NCI-H128 (cell line): ENCODE measurements around the gene HSFX4.
"Not testable (repeated sequence)": the region's sequence is repeated elsewhere in the genome, so short reads cannot be mapped to it uniquely, and the experiment has no call there.

ENCODE experiments used
- DNase-seq: peaks from one replicate; lab custom pipeline; 2025; ENCODE audit not compliant: unreplicated experiment; lab: John Stamatoyannopoulos, UW

The HSFX4 gene

DNA sequence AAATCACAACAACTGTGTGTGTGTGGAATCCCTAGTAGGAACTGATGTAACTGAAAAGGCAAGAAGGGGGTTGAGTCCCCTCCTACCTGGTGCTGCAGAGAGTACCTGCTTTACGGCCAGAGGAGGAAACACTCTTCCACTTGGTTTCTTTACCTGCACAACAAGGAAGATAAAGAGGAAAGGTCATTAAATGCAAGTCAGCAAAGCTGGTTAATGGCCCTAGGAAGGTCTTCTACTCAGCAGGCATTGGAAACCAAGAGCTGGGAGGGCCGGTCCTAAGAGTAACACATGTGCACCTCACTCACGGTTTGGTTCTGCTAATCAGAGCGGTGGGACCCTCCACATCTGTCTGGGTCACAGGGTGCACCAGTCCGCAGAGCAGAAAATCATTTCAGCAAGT, 8.0 kb downstream of the HSFX4 start:
- not testable (repeated sequence) for DNase-seq

DNA sequence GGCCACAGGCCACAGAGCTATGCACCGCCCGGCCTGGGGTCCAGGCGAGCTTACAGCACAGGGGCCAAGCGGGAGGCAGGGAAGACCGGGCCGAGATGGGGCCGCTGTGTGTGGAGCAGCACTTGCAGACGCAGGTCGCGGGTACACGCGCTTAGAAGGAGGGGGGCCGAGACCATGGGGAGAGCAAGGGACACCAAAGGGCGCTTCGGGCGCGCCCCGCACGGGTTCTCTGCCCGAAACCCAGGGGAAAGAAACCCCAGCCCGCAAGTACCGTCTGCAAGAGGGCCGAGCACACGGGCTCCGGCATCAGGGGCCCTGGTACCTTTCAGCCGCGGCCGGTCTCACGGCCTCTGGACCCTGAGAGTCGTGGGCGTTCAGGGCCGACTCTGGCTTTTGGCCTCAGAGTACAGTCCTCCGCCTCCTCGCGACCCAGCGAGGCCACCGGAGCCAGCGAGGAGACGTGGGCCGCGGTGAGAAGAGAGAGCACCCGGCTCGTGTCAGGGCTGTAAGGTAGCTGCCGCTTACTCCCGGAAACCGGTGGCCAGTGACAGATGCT, 8.6 kb downstream of the HSFX4 start:
- DNase-seq, result no peak

DNA sequence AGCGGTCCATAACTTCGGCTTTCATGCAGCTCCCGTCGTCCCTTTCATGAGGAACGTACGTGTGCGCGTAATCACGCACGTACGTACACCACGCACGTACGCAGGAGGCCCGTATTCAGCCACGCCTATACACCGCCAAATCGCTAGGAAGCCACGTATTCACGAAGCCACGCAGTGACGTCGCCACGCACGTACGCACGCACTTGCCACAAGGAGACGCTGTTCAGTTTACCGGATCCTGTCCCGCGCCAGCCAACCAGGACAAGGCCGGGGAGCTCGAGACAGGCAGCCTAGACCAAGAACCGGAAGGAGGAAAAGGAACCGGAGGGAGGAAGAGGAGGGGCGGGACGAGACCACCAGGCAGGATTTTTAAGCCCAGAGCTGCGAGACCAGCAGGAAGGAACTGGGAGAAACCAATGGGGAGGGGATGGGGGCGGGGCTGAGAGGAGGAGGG, 9.1 kb downstream of the HSFX4 start, which contains the start of gene EOLA2:
Gene EOLA2, minus strand, starts transcription at position 65 of the 454 bp plus-strand sequence. CDS start 4,617 bp downstream, outside the sequence.
- DNase-seq, result peak; percentile 90

DNA sequence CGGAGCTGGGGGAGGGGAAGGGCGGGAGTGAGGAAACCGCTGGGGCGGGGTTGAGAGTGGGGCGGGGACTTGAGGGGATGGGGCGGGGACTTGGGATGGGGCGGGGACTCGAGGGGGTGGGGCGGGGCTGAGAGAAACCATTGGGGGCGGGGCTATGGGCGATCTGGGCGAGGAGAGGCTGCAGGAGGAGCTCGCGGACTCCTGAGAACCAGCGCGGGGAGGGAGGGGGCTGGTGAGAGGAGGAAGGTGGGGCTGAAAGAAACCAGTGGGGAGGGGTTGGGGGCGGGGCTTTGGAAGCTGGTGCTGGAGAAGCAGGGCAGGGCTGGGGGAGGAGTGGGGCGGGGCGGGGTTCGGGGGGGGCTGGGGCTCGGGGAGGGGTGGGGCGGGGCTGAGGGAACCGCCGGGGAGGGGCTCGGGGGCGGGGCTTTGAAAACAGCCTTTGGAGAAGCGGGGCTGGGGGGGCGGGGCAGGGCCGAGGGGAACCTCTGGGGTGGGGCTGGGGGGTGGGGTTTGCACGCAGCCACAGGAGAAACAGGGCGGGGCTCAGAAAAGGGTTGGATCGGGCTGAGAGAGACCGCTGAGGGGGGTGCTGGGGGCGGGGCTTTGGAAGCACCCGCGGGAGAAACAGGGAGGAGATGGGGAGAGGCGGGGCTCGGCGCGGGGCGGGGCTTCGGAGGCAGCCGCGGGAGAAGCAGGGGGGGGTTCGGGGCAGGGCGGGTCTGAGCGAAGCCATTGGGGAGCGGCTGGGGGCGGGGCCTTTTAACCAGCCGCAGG, 9.7 kb downstream of the HSFX4 start:
- DNase-seq, result peak; percentile 43

DNA sequence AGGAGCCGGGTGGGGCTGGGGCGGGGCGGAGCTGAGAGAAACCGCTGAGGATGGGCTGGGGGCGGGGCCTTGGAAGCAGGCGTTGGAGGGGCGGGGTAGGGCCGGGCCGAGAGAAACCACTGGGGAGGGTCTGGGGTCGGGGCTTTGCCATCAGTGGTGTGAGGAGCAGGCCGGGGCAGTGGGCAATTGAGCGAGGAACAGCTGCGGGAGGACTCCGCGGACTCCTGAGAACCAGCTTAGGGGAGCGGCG, 10.2 kb downstream of the HSFX4 start:
- DNase-seq, result no peak

DNA sequence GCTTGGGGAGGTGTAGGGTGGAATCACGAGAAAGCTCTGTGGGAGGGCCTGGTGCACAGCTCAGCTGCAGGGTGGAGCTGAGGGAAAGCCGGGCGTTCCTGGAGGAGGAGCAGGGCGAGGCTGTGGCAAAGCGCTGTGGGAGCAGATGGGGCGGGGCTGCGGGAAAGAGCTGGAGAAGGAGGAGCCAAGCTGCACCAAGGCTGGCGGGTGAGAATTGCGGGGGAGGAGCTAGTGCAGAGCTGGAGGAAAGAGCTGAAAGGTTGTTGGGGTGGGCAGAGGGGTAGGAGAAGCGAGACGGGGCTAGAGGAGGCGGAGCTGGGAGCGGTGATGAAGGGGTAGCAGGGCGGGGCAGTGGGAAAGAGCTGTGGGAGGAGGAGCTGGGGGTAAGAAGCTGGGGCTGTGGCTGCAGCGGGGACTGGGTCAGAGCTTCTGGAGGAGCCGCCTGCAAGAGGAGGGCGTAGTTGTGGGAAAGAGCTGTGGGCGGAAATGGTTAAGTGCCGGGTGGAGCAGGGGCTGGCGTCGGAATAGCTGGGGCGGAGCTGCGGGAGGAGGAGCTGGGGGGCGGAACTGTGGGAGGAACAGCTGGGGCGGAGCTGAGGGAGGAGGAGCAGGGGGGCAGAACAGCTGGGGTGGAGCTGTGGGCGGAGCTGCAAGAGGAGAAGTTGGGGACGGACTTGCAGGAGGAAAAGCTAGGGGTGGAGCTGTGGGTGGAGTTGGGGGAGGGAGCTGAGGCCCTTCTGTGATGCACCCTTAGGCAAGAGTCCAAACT, 10.7 kb downstream of the HSFX4 start:
- peak; percentile 75 for DNase-seq

DNA sequence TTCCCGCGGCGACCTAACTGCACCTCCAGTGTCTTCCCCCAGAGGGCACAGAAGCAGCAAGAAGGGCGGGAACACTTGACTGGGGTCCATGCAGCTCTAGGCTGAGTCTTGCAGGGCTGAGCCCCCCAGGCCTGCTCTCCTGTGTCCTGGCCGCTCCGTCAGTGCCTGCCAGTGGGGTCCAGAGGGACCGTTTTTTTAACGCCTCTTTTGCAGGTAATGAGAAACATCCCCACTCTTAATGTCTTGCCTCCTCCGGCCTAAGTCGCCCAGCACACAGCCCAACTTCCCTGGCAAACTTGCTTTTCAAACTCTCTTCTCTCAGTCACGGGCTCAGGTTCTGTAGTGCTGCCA, 11.3 kb downstream of the HSFX4 start:
- DNase-seq, result not testable (repeated sequence)

DNA sequence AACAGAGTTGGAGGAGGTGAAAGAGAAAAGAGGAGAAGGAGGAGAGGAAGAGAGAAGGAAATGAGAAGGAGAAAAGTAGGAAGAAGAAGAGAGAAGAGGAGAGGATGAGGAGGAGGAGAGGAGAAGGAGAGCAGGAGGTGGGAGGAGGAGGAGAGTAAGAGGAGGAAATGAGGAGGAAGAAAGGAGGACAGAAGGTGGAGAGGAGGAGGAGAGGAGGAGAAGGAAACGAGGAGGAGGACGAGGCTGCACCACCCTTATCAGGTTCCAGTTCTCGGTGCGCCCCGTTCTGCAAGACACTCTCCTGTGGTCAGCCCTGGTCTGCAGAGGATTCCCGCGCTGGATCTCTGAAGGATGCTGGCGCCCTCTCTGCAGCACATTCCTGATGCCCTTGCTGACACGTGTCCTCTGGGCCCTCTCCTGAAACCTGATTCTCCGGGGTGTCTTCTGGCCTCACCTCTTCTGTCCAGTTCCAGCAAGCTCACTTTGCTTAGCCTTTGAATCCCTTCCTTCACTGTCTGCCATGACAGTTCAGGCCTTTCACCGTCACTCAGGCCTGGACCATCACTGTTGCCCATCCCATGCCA, 15.8 kb downstream of the HSFX4 start:
- DNase-seq, result not testable (repeated sequence)

DNA sequence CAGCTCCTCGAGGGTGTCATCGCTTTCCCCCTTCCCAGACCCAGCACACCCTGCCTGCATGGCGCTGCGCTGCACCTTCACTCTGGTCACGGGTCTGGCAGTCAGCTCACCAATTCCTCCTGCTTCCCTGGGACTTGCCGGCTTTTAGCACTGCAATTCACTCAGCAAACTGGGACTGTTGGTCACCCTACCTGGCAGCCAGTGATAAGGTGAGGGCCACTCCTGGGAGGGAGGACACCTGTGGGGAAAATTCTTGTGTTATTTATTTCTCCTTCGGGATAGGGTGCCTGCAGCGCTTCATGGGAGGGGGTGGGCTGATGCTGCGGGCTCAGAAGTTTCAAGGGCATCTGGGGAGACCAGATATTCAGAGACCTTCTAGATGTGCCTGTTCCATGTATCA, 16.4 kb downstream of the HSFX4 start:
- DNase-seq, result not testable (repeated sequence)

DNA sequence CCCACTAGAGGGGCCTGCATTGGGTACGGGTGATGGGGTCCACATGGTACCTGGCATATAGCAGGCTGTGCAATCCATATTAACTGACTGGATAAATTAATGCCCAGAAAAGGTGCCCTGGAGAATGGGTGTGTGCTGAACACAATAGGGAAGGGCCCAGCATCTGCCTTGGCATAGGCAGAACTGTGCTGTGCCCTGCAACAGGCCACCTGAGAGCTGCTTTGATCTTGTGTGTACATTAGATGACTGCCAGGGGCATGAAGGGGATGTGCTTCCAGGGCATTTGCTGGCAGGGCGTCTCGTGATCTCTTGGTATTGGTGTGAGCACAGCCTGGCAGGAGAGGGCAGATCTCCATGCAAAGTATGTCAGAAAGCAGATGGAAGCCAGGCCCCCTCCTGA, 17.6 kb downstream of the HSFX4 start:
- DNase-seq, result not testable (repeated sequence)

DNA sequence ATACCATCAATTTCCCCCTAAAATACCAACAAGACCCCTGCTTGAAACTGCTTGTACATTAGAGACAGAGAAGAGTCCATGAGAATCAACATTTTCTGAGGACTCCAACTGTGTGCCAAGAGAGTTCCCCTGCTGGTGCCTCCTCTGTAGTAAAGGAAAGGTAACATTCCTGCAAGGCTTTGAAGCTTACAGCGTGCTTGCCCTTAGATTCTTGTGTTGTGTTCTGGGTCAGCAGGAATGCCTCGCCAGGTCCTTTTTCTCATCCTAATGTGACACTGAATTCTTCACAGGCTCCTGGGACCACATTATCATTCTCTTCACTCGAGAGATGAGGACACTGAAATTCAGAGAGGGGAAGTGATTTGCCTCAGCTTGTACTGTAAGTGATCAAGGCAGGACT, 18.6 kb downstream of the HSFX4 start:
- DNase-seq, result no peak

DNA sequence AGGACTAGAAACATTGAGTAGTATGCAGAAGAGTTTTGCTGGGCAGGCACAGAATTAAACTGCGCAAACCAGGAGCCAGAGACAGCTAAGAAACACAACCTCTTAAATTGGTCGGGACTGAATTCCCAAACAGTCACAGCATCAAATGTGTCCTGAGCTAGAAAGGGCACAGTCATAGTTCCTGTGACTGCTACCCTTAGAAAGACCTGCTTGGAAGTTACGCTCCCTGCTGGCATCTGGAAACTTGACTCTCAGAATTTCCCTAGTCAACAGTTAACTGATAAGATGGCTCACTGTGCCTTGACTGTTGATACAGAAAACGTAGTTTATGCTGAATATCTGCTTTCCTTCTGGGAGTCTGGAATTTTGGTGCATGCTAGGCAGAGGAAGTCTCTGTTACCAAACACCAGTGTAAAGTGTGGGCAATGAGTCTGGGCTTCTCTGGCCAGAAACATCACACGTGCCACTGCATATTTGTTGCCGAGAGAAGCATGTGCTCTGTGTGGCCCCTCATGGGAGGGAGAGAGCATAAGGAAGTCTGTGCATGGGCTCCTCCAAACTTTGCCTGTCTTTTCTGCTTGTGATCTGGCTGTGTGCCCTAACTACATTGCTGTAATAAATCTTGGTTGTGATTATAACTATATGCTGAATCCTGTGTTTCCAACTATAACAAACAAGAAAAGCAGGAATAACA, 20.5 kb downstream of the HSFX4 start:
- DNase-seq, result no peak

DNA sequence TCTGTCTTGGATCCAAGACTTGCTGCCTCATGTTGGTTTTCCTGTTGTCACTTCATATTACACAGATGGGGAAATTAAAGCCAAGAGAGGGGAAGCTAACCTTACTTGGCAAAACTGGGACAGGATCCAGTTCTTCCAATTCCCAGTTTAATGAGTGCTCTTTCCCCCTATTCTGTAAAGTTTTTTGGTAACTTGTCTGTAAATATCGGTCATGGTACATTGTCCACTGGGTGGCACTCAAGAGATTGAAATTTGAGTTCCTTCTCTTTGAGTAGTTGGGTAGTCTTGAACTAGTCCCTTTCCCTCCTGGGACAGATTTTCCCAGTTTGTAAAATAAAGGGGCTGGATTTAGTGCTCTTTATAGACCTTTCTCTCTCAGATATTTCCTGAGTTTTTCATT, 21.3 kb downstream of the HSFX4 start:
- DNase-seq, result peak; percentile 9

DNA sequence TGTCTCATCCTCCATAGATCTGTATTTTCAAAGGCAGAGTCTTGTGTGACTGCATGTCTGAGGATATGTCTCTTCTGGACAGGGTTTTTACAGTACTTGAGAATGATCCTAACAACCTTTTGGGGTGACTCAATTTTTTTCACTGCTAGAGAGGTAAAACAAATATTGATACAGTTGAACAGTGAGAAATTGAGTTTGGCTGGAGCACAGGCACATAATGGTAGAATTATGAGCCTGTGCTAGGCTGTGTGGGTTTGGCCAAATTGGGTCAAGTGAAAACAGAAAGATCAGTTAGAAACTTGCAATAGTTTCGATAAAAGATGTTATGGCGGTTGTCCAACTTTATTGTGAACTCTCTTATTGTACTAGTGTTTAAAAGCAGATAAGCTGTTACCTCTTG, 32.2 kb downstream of the HSFX4 start:
- DNase-seq, result no peak

DNA sequence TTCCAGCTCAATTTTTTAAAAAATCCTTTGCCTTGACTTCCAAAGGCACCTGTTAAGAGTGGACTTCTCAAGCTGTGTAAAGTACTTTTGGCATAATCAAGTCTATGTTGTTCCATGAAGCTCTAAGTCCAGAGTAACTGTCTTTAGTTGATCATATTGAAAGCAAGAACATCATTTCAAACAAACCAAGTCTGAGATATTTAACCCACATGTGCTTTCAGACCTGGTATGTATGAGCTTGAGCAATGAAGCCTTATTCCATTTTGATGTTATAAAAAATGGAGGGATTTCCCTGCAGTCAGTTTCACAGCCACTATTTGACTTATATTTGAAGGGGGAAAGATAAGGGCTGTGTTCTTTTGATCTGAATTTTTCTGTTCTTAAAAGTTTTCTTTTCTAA, 32.6 kb downstream of the HSFX4 start:
- DNase-seq, result no peak

DNA sequence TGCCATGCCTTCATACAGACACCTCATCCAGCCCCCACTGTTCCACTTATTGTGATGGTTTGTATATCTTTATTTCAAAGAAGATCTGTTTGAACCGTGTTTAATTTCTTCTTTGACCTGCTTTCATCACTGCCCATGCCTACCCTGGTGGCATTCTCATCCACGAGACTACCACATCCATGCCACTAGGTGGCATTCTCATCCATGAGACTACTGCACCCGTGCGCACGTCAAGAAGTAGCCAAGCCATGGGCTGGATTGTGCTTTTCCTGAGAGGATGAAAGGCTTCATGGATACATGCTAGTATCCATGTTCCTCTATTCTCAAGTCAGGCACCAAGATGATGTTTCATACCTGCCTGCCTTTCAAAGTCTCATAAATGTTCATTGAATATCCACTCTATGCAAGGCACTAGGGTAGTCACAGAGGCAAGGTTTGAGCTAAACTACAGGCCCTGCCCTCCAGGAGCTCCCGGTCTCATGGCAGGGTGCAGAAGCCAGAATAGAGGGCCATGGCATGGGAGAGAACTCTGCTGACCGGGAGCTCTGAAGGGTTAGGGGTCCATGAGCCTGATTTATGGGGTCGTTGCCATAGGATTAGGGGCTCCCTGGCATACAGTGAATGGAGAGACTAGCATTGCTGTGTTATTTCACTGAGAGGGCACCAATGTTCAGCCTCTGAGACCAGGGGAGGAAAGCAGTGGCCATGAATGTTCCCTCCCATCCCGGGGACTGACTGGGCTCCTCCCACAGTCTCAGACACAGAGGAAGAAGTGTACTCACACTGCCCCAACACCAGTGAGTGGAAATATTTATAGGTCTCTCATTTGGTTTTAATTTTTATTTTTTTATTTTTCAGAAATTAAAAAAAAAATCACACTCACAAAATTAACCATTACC, 33.7 kb downstream of the HSFX4 start:
- peak; percentile 4 for DNase-seq

DNA sequence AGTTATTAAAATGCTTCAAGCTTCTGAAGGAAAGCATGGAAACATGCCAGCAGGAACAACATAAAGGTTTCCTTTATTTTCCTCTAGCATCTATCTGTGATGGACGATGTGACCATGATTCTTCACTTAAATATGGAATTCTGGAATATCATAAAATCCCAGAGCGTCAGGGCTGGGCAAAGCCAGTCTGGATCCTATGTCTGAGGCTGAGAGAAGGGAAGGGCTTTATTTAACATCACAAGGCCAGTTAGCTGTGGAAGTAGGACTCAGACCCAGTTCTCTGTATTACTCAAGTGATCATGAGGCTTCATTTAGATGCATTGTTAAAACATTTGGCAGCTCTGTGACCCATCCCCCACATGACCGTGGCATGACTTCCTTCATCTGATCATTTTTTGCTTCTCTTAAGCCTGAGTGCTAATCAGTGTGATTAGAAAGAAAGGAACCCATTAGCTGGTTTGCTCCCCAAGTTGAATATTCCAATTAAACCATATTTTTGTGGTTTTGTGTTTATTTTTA, 49.8 kb downstream of the HSFX4 start:
- DNase-seq, result no peak
